Tibial nerve (tissue), 4 donors: ENCODE results near the gene PCDHAC1. TPM values are rescaled to one million over a fixed set of nuclear protein-coding genes. Genes with fewer than 3 reads are reported as not detected.
A peak's percentile ranks its signal among the peaks of the same experiment; 100 is the strongest.
"Not testable (repeated sequence)": the region's sequence is repeated elsewhere in the genome, so short reads cannot be mapped to it uniquely, and the experiment has no call there.

Experiments used
- DNase-seq, 2 donors: peaks; one replicate each; pipeline ENCODE4 v3.0.0-alpha.2; 2019; ENCODE audit warnings: low spot score in 2 of 2
- H3K27ac ChIP-seq, 4 donors: fragments of 200-600 bp; sonication (generic) in 3 of 4; one replicate each; pipeline ENCODE4 v1.5.1; 2017 to 2019; ENCODE audit warnings: mild to moderate bottlenecking in 1 of 4
- H3K27me3 ChIP-seq, 2 donors: fragments of 200-600 bp; sonication (generic) in 1 of 2; one replicate each; pipeline versions ENCODE4 v1.5.1 to v1.6.0; 2017 to 2019
- H3K36me3 ChIP-seq, 3 donors: fragments of 200-600 bp; sonication (generic); one replicate each; pipeline ENCODE4 v1.5.1; 2018 to 2019
- H3K4me1 ChIP-seq, 4 donors: fragments of 200-600 bp; sonication (generic) in 3 of 4; one replicate each; pipeline ENCODE4 v1.5.1; 2017 to 2019
- H3K4me3 ChIP-seq, 4 donors: fragments of 200-600 bp; sonication (generic) in 3 of 4; one replicate each; pipeline ENCODE4 v1.5.1; 2017 to 2019; ENCODE audit warnings: mild to moderate bottlenecking in 1 of 4, moderate library complexity in 1 of 4
- H3K9me3 ChIP-seq, 4 donors: fragments of 200-600 bp; sonication (generic) in 3 of 4; one replicate each; pipeline ENCODE4 v1.5.1; 2017 to 2019
- EP300 ChIP-seq, 2 donors: sonication (generic); formaldehyde crosslinking; IDR thresholded peaks; one replicate each; pipeline ENCODE4 v1.6.1; 2017; ENCODE audit warnings: antibody characterized with exemption in 2 of 2, mild to moderate bottlenecking in 1 of 2
- POLR2A ChIP-seq, 2 donors: fragments of 450-650 bp; IDR thresholded peaks; one replicate each; pipeline ENCODE4 v1.6.1; 2017; ENCODE audit warnings: antibody characterized with exemption in 2 of 2, mild to moderate bottlenecking in 2 of 2, moderate library complexity in 2 of 2
- WGBS, 2 donors: methylation state at CpG; one replicate each; pipeline ENCODE4 v1.1.5; 2018; 5-methylcytosine and 5-hydroxymethylcytosine counted together
- total RNA-seq, 4 donors: library from RNA; depleted of rRNA; stranded (reverse); fragments of >200 nt; gene quantifications; one replicate each; pipeline ENCODE4 v1.1.0, GENCODE V29; 2016
- TF ChIP-seq, protein P1 (sequence below), 5 experiments: fragments of 200-600 bp in 3 of 5; fragments of 450-650 bp in 2 of 5; sonication (generic) in 3 of 5; IDR thresholded peaks; one replicate each; pipeline ENCODE4 v1.5.1; 2016 to 2019; ENCODE audit warnings: antibody characterized with exemption in 5 of 5, mild to moderate bottlenecking in 3 of 5, moderate library complexity in 2 of 5

Gene PCDHAC1, protein sequence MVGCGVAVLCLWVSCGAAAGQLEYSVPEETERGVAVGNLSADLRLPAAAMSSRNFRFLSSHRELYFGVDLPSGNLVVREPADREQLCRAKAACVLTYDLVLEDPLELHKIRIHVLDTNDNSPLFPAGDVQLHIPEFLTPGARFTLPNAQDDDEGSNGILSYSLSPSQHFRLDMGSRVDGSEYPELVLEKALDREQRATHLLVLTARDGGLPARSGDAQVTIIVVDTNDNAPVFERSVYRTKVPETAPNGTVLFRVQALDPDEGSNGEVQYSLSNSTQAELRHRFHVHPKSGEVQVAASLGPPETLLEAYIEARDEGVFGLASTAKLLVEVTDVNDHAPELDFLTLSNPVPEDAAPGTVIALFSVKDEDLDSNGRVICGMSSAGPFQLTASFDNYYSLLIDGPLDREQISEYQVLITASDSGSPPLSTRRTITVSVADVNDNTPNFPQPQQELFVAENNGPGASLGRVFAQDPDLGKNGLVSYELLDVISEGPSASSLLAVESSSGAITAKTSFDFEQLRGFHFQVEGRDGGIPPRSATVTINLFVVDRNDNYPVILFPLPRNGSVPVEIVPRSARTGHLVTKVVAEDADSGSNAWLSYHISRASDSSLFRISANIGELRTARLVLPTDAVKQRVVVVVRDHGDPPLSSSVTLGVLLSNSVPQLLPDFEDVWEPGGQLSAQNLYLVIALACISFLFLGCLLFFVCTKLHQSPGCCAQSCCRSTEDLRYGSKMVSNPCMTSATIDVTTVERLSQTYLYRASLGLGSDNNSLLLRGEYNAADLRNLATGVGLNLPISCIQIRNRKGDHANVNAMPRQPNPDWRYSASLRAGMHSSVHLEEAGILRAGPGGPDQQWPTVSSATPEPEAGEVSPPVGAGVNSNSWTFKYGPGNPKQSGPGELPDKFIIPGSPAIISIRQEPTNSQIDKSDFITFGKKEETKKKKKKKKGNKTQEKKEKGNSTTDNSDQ
- total RNA-seq: 1 to 10 TPM; 1.2 to 3.3 (median 2.7) TPM

DNA sequence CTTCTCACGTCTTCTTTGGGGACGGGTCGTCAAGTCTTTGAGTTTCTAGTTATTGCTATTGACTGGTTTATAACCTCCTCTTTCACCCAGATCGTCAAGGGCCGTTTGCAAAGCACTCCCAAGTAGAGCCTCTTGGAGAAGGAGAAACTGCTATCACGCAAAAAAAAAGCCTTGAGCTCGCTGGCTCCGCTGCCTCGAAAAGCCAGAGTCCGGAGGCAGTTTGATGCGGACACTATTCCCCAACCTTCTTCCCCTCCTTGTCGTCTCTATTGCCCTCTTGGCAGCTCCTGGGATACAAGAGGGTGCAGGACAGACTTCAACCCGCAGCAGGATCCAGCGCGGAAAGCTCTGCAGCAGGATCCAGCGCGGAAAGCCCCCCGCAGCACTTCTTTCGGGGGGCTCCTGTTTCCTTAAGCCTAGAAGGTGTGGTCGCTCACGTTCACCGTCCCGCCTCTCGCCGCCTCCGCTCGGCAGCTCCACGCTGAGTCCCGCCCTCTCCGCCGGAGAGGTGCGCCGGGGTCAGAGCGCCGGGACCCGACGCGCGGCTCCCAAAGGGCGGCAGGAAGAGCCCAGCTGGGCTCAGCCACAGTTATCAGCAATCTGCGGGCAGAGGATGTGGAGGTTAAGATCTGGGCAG, at the start of gene PCDHAC1:
Gene PCDHAC1 (plus strand): TSS at position 494 of the 637 bp plus-strand sequence. CDS start 594 bp downstream, outside the sequence.
- 2 to 4% methylated on average over 35 to 39 of the region's 41 CpGs for WGBS, 2 donors
- H3K36me3 ChIP-seq: no peaks in the 10 kb centered on the region
- H3K27ac ChIP-seq: peak within 1 kb of the TSS in 2 of 4 donors; percentile 14 to 49
- peak within 1 kb of the TSS; percentile 38 to 59 (median 45) for H3K4me3 ChIP-seq
- H3K4me1 ChIP-seq: peaks cover 0 to 24% (median 0%) of the 10 kb centered on the region in 4 donors
- no peak for DNase-seq
- TF ChIP-seq EP300 (IDR thresholded peaks at IDR 0.05): no peak
- TF ChIP-seq, protein P1, sequence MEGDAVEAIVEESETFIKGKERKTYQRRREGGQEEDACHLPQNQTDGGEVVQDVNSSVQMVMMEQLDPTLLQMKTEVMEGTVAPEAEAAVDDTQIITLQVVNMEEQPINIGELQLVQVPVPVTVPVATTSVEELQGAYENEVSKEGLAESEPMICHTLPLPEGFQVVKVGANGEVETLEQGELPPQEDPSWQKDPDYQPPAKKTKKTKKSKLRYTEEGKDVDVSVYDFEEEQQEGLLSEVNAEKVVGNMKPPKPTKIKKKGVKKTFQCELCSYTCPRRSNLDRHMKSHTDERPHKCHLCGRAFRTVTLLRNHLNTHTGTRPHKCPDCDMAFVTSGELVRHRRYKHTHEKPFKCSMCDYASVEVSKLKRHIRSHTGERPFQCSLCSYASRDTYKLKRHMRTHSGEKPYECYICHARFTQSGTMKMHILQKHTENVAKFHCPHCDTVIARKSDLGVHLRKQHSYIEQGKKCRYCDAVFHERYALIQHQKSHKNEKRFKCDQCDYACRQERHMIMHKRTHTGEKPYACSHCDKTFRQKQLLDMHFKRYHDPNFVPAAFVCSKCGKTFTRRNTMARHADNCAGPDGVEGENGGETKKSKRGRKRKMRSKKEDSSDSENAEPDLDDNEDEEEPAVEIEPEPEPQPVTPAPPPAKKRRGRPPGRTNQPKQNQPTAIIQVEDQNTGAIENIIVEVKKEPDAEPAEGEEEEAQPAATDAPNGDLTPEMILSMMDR (IDR thresholded peaks at IDR 0.05): no peak
- TF ChIP-seq POLR2A (IDR thresholded peaks at IDR 0.05): no peak
- H3K9me3 ChIP-seq: no peaks in the 10 kb centered on the region
- H3K27me3 ChIP-seq: peaks cover 0 to 36% of the 10 kb centered on the region in 2 donors

DNA sequence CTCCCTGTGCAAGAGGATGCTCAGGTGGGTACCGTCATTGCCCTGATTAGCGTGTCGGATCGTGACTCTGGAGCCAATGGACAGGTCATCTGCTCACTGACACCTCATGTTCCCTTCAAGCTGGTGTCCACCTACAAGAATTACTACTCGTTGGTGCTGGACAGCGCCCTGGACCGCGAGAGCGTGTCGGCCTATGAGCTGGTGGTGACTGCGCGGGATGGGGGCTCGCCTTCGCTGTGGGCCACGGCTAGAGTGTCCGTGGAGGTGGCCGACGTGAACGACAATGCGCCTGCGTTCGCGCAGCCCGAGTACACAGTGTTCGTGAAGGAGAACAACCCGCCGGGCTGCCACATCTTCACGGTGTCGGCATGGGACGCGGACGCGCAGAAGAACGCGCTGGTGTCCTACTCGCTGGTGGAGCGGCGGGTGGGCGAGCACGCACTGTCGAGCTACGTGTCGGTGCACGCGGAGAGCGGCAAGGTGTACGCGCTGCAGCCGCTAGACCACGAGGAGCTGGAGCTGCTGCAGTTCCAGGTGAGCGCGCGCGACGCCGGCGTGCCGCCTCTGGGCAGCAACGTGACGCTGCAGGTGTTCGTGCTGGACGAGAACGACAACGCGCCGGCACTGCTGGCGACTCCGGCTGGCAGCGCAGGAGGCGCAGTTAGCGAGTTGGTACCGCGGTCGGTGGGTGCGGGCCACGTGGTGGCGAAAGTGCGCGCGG, 49.4 kb upstream of the PCDHAC1 start:
- not testable (repeated sequence) for H3K27ac ChIP-seq, H3K4me3 ChIP-seq, H3K27me3 ChIP-seq, H3K4me1 ChIP-seq, H3K36me3 ChIP-seq, DNase-seq
- 49 to 52% methylated on average over 43 to 67 of the region's 80 CpGs for WGBS, 2 donors
- H3K9me3 ChIP-seq: peaks cover 0 to 47% (median 9%) of the 10 kb centered on the region in 4 donors

DNA sequence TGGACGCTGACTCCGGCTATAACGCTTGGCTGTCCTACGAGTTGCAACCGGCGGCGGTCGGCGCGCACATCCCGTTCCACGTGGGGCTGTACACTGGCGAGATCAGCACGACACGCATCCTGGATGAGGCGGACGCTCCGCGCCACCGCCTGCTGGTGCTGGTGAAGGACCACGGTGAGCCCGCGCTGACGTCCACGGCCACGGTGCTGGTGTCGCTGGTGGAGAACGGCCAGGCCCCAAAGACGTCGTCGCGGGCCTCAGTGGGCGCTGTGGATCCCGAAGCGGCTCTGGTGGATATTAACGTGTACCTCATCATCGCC, 48.9 kb upstream of the PCDHAC1 start:
- H3K9me3 ChIP-seq: peaks cover 0 to 51% (median 11%) of the 10 kb centered on the region in 4 donors
- no peak overlapping the region for H3K27ac ChIP-seq
- TF ChIP-seq EP300 (IDR thresholded peaks at IDR 0.05) (no peak), POLR2A (IDR thresholded peaks at IDR 0.05) (no peak)
- TF ChIP-seq, protein P1 (IDR thresholded peaks at IDR 0.05): no peak
- 49 to 54% methylated on average over 3 to 21 of the region's 37 CpGs for WGBS, 2 donors
- H3K36me3 ChIP-seq: no peaks in the 10 kb centered on the region
- H3K4me1 ChIP-seq: no peaks in the 10 kb centered on the region
- no peak for DNase-seq
- H3K4me3 ChIP-seq: no peak overlapping the region
- H3K27me3 ChIP-seq: no peaks in the 10 kb centered on the region

DNA sequence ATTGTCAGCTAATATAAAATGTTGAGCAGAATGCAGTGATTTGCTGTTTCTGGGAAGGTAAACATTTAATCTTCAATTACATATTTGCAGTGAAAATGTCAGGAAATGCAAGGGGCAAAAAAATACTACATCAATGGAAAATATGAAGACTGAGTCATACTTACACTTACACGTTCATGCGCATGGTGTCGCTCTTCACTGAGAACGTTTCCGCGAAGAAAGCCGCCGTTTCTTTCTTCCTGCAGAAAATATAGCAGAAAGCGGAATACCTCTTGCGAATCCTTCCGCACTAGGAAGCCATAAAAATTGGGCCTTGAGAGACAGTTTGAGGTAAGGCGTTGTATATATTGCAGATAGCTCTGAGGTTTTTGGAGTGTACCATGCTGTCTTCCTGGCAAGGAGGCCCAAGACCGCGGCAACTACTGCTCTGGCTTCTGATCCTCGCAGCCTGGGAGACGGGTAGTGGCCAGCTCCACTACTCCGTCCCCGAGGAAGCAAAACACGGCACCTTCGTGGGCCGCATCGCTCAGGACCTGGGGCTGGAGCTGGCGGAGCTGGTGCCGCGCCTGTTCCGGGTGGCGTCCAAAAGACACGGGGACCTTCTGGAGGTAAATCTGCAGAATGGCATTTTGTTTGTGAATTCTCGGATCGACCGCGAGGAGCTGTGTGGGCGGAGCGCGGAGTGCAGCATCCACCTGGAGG, 44.1 kb upstream of the PCDHAC1 start, which contains the start of gene PCDHA13:
Gene PCDHA13 (plus strand): TSS at position 236 of the 702 bp plus-strand sequence. CDS start 145 bp downstream, at position 381.
- TF ChIP-seq EP300 (IDR thresholded peaks at IDR 0.05) (no peak), POLR2A (IDR thresholded peaks at IDR 0.05) (no peak)
- TF ChIP-seq, protein P1 (IDR thresholded peaks at IDR 0.05): peak in 3 of 5 experiments; percentile 24 to 42 (median 33)
- no peak for DNase-seq
- 7 to 12% methylated on average over 26 to 35 of the region's 35 CpGs for WGBS, 2 donors
- peaks cover 0 to 54% (median 5%) of the 10 kb centered on the region in 4 donors for H3K9me3 ChIP-seq
- no peaks in the 10 kb centered on the region for H3K4me1 ChIP-seq
- no peaks in the 10 kb centered on the region for H3K27me3 ChIP-seq
- peak within 1 kb of the TSS in 3 of 4 donors; percentile 7 to 35 (median 7) for H3K4me3 ChIP-seq
- no peak within 1 kb of the TSS for H3K27ac ChIP-seq
- H3K36me3 ChIP-seq: no peaks in the 10 kb centered on the region
